ENCODE results near the gene NRM.

DNA sequence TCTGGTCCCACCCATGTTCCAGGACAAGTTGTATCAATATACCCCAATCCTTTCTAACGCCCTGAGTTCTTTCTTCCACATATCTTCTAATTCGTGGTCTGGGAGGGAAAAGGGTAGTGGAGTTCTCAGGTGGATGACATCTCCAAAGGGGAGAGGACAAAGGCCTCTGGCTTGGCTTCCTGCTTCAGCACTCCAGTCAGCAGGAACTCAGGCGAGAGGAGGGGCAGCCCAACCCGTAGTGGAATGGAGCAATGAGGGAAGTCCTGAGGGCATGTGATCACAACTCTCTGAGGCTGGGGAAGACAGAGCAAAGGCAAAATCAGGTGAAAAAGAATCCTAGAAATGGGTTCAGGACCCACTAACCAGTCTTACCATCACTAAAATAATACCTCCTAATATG lies 9.6 kb upstream of the NRM start:
- TF ChIP-seq EZH2 (IDR thresholded peaks at IDR 0.05; ENCODE audit: borderline replicate concordance, low read length) = no peak
- TF ChIP-seq, protein P1, sequence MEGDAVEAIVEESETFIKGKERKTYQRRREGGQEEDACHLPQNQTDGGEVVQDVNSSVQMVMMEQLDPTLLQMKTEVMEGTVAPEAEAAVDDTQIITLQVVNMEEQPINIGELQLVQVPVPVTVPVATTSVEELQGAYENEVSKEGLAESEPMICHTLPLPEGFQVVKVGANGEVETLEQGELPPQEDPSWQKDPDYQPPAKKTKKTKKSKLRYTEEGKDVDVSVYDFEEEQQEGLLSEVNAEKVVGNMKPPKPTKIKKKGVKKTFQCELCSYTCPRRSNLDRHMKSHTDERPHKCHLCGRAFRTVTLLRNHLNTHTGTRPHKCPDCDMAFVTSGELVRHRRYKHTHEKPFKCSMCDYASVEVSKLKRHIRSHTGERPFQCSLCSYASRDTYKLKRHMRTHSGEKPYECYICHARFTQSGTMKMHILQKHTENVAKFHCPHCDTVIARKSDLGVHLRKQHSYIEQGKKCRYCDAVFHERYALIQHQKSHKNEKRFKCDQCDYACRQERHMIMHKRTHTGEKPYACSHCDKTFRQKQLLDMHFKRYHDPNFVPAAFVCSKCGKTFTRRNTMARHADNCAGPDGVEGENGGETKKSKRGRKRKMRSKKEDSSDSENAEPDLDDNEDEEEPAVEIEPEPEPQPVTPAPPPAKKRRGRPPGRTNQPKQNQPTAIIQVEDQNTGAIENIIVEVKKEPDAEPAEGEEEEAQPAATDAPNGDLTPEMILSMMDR (IDR thresholded peaks at IDR 0.05; ENCODE audit: low read length) = no peak
